SK-N-SH (cell line): ENCODE results near the gene GPR75. TPM values are rescaled to one million over a fixed set of nuclear protein-coding genes. Genes with fewer than 3 reads are reported as not detected.

ENCODE experiments used
- CTCF ChIA-PET: fragments of 300-600, 350-600 bp; formaldehyde crosslinking; extraction: SDS; loops from one replicate; lab custom pipeline; 2021; lab: Yijun Ruan, JAX
- POLR2A ChIA-PET: fragments of 350-600 bp; sonication (Branson Sonifier 250); formaldehyde crosslinking; extraction: SDS; loops from one replicate; lab custom pipeline; 2020; ENCODE audit warnings: antibody characterized with exemption, inconsistent platforms; lab: Yijun Ruan, JAX
- DNase-seq: peaks from one replicate; pipeline ENCODE4 v3.0.0; 2012
- H2AFZ ChIP-seq: fragments of 200-600 bp; sonication (generic); 2 replicates; pipeline ENCODE4 v1.8.1; 2016; ENCODE audit warnings: antibody characterized with exemption, mild to moderate bottlenecking, low read depth
- H3F3A ChIP-seq: fragments of 200-600 bp; sonication (generic); replicated peaks from 2 replicates; pipeline ENCODE3; 2016; ENCODE audit warnings: antibody characterized with exemption, mild to moderate bottlenecking; ENCODE audit not compliant: insufficient read depth
- H3K27ac ChIP-seq, 2 experiments: fragments of 200-500 bp in 1 of 2; fragments of 200-600 bp in 1 of 2; sonication (Bioruptor generic) in 1 of 2; sonication (generic), shearing (Covaris generic) in 1 of 2; 2 replicates each; pipeline versions ENCODE4 v1.5.1 to v1.6.1; 2014 to 2016; ENCODE audit warnings: low read depth in 2 of 2, inconsistent platforms in 1 of 2, low read length in 1 of 2, mild to moderate bottlenecking in 1 of 2, mixed read lengths in 1 of 2
- H3K27me3 ChIP-seq: fragments of 200-600 bp; sonication (generic), shearing (Covaris generic); 2 replicates; pipeline ENCODE4 v1.6.1; 2016; ENCODE audit warnings: mixed run types; ENCODE audit not compliant: insufficient read depth
- H3K36me3 ChIP-seq, 2 experiments: fragments of 200-500 bp in 1 of 2; fragments of 200-600 bp in 1 of 2; sonication (Bioruptor generic) in 1 of 2; sonication (generic) in 1 of 2; replicated peaks in 1 of 2; 2 replicates each; pipeline versions ENCODE3 to v1.5.1; 2014 to 2016; ENCODE audit warnings: low read length in 1 of 2, mild to moderate bottlenecking in 1 of 2; ENCODE audit not compliant: insufficient read depth in 2 of 2, control insufficient read depth in 1 of 2
- H3K4me1 ChIP-seq, 2 experiments: fragments of 200-500 bp in 1 of 2; fragments of 200-600 bp in 1 of 2; sonication (Bioruptor generic) in 1 of 2; sonication (generic), shearing (Covaris generic) in 1 of 2; 2 replicates each; pipeline versions ENCODE4 v1.5.1 to v1.6.1; 2014 to 2016; ENCODE audit warnings: low read depth in 1 of 2, low read length in 1 of 2, mixed run types in 1 of 2; ENCODE audit not compliant: insufficient read depth in 2 of 2, control insufficient read depth in 1 of 2
- H3K4me2 ChIP-seq: fragments of 200-600 bp; sonication (generic), shearing (Covaris generic); 2 replicates; pipeline ENCODE4 v1.6.1; 2017; ENCODE audit warnings: mixed run types
- H3K4me3 ChIP-seq, 2 experiments: fragments of 200-500 bp in 1 of 2; fragments of 200-600 bp in 1 of 2; sonication (Bioruptor generic) in 1 of 2; sonication (generic), shearing (Covaris generic) in 1 of 2; 2 replicates each; pipeline versions ENCODE4 v1.5.1 to v1.8.1; 2014 to 2016; ENCODE audit warnings: low read depth in 2 of 2, inconsistent platforms in 1 of 2, low read length in 1 of 2, mild to moderate bottlenecking in 1 of 2, mixed read lengths in 1 of 2, moderate library complexity in 1 of 2
- H3K79me2 ChIP-seq: fragments of 200-600 bp; sonication (generic); 2 replicates; pipeline ENCODE4 v1.8.1; 2017; ENCODE audit warnings: mild to moderate bottlenecking; ENCODE audit not compliant: insufficient read depth
- H3K9ac ChIP-seq: fragments of 200-600 bp; sonication (generic); 2 replicates; pipeline ENCODE4 v1.6.1; 2017; ENCODE audit warnings: mixed run types
- H3K9me2 ChIP-seq: fragments of 200-600 bp; sonication (generic); 2 replicates; pipeline ENCODE4 v1.6.1; 2017; ENCODE audit warnings: mixed run types
- H3K9me3 ChIP-seq: fragments of 200-600 bp; sonication (generic); 2 replicates; pipeline ENCODE4 v1.6.1; 2017; ENCODE audit warnings: mixed run types, mild to moderate bottlenecking, moderate library complexity
- H4K20me1 ChIP-seq: fragments of 200-600 bp; sonication (generic); 2 replicates; pipeline ENCODE4 v1.6.1; 2017; ENCODE audit warnings: mild to moderate bottlenecking, mixed run types; ENCODE audit not compliant: insufficient read depth
- CTCF ChIP-seq: fragments of 200-600 bp; sonication (generic); IDR thresholded peaks from 2 replicates; pipeline ENCODE4 v1.6.1; 2017; ENCODE audit warnings: antibody characterized with exemption, mild to moderate bottlenecking, moderate library complexity
- EP300 ChIP-seq, 2 experiments: IDR thresholded peaks; 2 replicates each; pipeline versions ENCODE4 v1.4.0 to v1.6.1; 2012; ENCODE audit warnings: borderline replicate concordance in 1 of 2, low read depth in 1 of 2, low read length in 1 of 2
- IRF3 ChIP-seq: fragments of 150-350 bp; IDR thresholded peaks from 2 replicates; pipeline ENCODE4 v1.6.1; 2016; ENCODE audit warnings: mild to moderate bottlenecking, low read depth, low read length
- NFIC ChIP-seq: IDR thresholded peaks from 2 replicates; pipeline ENCODE4 v1.4.0; 2012; ENCODE audit warnings: borderline replicate concordance
- NRF1 ChIP-seq: IDR thresholded peaks from 2 replicates; pipeline ENCODE4 v1.6.1; 2012; ENCODE audit warnings: low read depth, mild to moderate bottlenecking, low read length
- RCOR1 ChIP-seq: fragments of 150-350 bp; IDR thresholded peaks from 2 replicates; pipeline ENCODE4 v1.6.1; 2017; ENCODE audit warnings: antibody characterized with exemption, low read length
- REST ChIP-seq: IDR thresholded peaks from 2 replicates; pipeline ENCODE4 v1.6.1; 2012; ENCODE audit warnings: mild to moderate bottlenecking, low read depth, low read length, moderate library complexity
- SIN3A ChIP-seq: IDR thresholded peaks from 2 replicates; pipeline ENCODE4 v1.6.1; 2012; ENCODE audit warnings: low read depth, mild to moderate bottlenecking, low read length, moderate library complexity, borderline replicate concordance
- SMC3 ChIP-seq: IDR thresholded peaks from 2 replicates; pipeline ENCODE4 v1.6.1; 2012; ENCODE audit warnings: low read depth, low read length, improper control_type of control experiment
- USF2 ChIP-seq: fragments of 150-350 bp; IDR thresholded peaks from 2 replicates; pipeline ENCODE4 v1.6.1; 2017; ENCODE audit warnings: antibody characterized with exemption, low read length, low read depth, borderline replicate concordance
- WGBS: methylation state at CpG from one replicate; pipeline ENCODE4 v1.1.6; 2017; ENCODE audit warnings: low lambda C conversion rate; 5-methylcytosine and 5-hydroxymethylcytosine counted together
- polyA plus RNA-seq, 3 experiments: library from polyadenylated mRNA; depleted of rRNA; stranded (reverse); fragments of >200 nt; gene quantifications; 2 replicates each; pipeline ENCODE4 v1.2.3, GENCODE V29; 2012

The GPR75 gene
- polyA plus RNA-seq, 1 of the 3 experiments (the other 2 are of a cell fraction), result 1.8 TPM

GRCh38 chr2:53820048-53820447, 39.7 kb downstream of the GPR75 start:
- H2AFZ ChIP-seq, result no peak overlapping the region
- no peaks in the 10 kb centered on the region for H3K79me2 ChIP-seq
- H3K36me3 ChIP-seq, result peaks cover 36 to 46% of the 10 kb centered on the region in 2 experiments
- no peak overlapping the region for H3K4me2 ChIP-seq
- no peak overlapping the region for H3K4me3 ChIP-seq
- H3K27ac ChIP-seq, result no peak overlapping the region
- H3K27me3 ChIP-seq, result no peaks in the 10 kb centered on the region
- POLR2A ChIA-PET, result no interaction called here
- H4K20me1 ChIP-seq, result no peaks in the 10 kb centered on the region
- no peaks in the 10 kb centered on the region for H3K9me2 ChIP-seq
- WGBS, result 93% methylated on average over 9 of the region's 9 CpGs
- no peaks in the 10 kb centered on the region for H3K4me1 ChIP-seq
- TF ChIP-seq SMC3 (no peak), NRF1 (no peak), REST (no peak), USF2 (no peak)
- no peaks in the 10 kb centered on the region for H3K9me3 ChIP-seq
- H3F3A ChIP-seq, result no peaks in the 10 kb centered on the region
- CTCF ChIA-PET, result interaction anchor here (1.7 kb wide), 1 partner anchor 24 kb away, joined by 3 read pairs; no protein-coding TSS in a partner anchor
- DNase-seq, result no peak
- H3K9ac ChIP-seq, result no peak overlapping the region

GRCh38 chr2:53819634-53820033, 40.1 kb downstream of the GPR75 start:
- no peaks in the 10 kb centered on the region for H3F3A ChIP-seq
- 84% methylated on average over 4 of the region's 4 CpGs for WGBS
- H3K9ac ChIP-seq, result no peak overlapping the region
- CTCF ChIA-PET, result interaction anchor here (0.6 to 1.7 kb wide), 2 partner anchors 23 to 885 kb away, joined by 3 read pairs; no protein-coding TSS in a partner anchor
- H3K4me1 ChIP-seq, result no peaks in the 10 kb centered on the region
- no peaks in the 10 kb centered on the region for H3K9me2 ChIP-seq
- peaks cover 40 to 49% of the 10 kb centered on the region in 2 experiments for H3K36me3 ChIP-seq
- H3K4me2 ChIP-seq, result no peak overlapping the region
- no peak overlapping the region for H3K27ac ChIP-seq
- no peak overlapping the region for H2AFZ ChIP-seq
- POLR2A ChIA-PET, result interaction anchor here (0.5 to 0.6 kb wide), 2 partner anchors 23 to 885 kb away, joined by 3 read pairs; no protein-coding TSS in a partner anchor
- no peak for DNase-seq
- H3K27me3 ChIP-seq, result no peaks in the 10 kb centered on the region
- TF ChIP-seq EP300 (IDR thresholded peaks at IDR 0.05; ENCODE audit: borderline replicate concordance in 1 of 2, low read depth in 1 of 2, low read length in 1 of 2), result no peak
- no peak for TF ChIP-seq IRF3
- TF ChIP-seq CTCF, result no peak
- no peak for TF ChIP-seq NFIC
- TF ChIP-seq SIN3A, result no peak
- no peak for TF ChIP-seq RCOR1
- no peaks in the 10 kb centered on the region for H4K20me1 ChIP-seq
- no peaks in the 10 kb centered on the region for H3K9me3 ChIP-seq
- H3K79me2 ChIP-seq, result no peaks in the 10 kb centered on the region
- H3K4me3 ChIP-seq, result no peak overlapping the region
